H9 (cell line): ENCODE measurements around the gene FAM98C. TPM values are rescaled to one million over a fixed set of nuclear protein-coding genes. Genes with fewer than 3 reads are reported as not detected.
"Not testable (repeated sequence)": the region's sequence is repeated elsewhere in the genome, so short reads cannot be mapped to it uniquely, and the experiment has no call there.

Source experiments
- DNase-seq: peaks from one replicate; pipeline ENCODE4 v3.0.0-alpha.2; 2017
- H2AFZ ChIP-seq: one replicate; pipeline ENCODE4 v1.6.1; 2013; ENCODE audit warnings: mild to moderate bottlenecking, low read length, control low read depth, moderate library complexity
- H2AK5ac ChIP-seq: 2 replicates; pipeline ENCODE4 v1.6.1; 2013; ENCODE audit warnings: low read length, control low read depth, mixed read lengths; ENCODE audit not compliant: insufficient read length
- H2BK120ac ChIP-seq: one replicate; pipeline ENCODE4 v1.6.1; 2013; ENCODE audit warnings: low read depth, mild to moderate bottlenecking, low read length, control low read depth, inconsistent platforms; ENCODE audit not compliant: poor library complexity, severe bottlenecking
- H2BK12ac ChIP-seq: 2 replicates; pipeline ENCODE4 v1.6.1; 2013; ENCODE audit warnings: low read length, control low read depth, mixed read lengths, low read depth; ENCODE audit not compliant: insufficient read length
- H2BK15ac ChIP-seq: 2 replicates; pipeline ENCODE4 v1.6.1; 2013; ENCODE audit warnings: low read depth, low read length, control low read depth
- H2BK20ac ChIP-seq: one replicate; pipeline ENCODE4 v1.6.1; 2013; ENCODE audit warnings: low read depth, mild to moderate bottlenecking, low read length, control low read depth, inconsistent platforms; ENCODE audit not compliant: poor library complexity, severe bottlenecking
- H2BK5ac ChIP-seq: 2 replicates; pipeline ENCODE4 v1.6.1; 2013; ENCODE audit warnings: low read length, control low read depth, mixed read lengths; ENCODE audit not compliant: insufficient read length
- H3K14ac ChIP-seq: 2 replicates; pipeline ENCODE4 v1.6.1; 2013; ENCODE audit warnings: low read length, control low read depth; ENCODE audit not compliant: insufficient read depth
- H3K18ac ChIP-seq: 2 replicates; pipeline ENCODE4 v1.6.1; 2013; ENCODE audit warnings: low read depth, mild to moderate bottlenecking, mixed read lengths, low read length, control low read depth; ENCODE audit not compliant: insufficient read length
- H3K23ac ChIP-seq: 2 replicates; pipeline ENCODE4 v1.6.1; 2013; ENCODE audit warnings: low read length, control low read depth, mixed read lengths, low read depth; ENCODE audit not compliant: insufficient read length
- H3K23me2 ChIP-seq: 2 replicates; pipeline ENCODE4 v1.6.1; 2013; ENCODE audit warnings: low read depth, mild to moderate bottlenecking, mixed read lengths, low read length, control low read depth; ENCODE audit not compliant: insufficient read length, poor library complexity, severe bottlenecking
- H3K27ac ChIP-seq: 2 replicates; pipeline ENCODE4 v1.5.1; 2013; ENCODE audit warnings: low read length, control low read depth, mixed read lengths, low read depth; ENCODE audit not compliant: insufficient read length
- H3K27me3 ChIP-seq: 2 replicates; pipeline ENCODE4 v1.6.1; 2013; ENCODE audit warnings: low read length, control low read depth, inconsistent platforms; ENCODE audit not compliant: insufficient read depth
- H3K4ac ChIP-seq: 2 replicates; pipeline ENCODE4 v1.6.1; 2013; ENCODE audit warnings: low read depth, mild to moderate bottlenecking, control low read depth, inconsistent platforms, low read length, moderate library complexity
- H3K4me1 ChIP-seq: 2 replicates; pipeline ENCODE4 v1.6.1; 2013; ENCODE audit warnings: low read length, control low read depth, inconsistent platforms; ENCODE audit not compliant: insufficient read depth
- H3K4me2 ChIP-seq: 2 replicates; pipeline ENCODE4 v1.6.1; 2013; ENCODE audit warnings: low read length, control low read depth, mixed read lengths; ENCODE audit not compliant: insufficient read length, insufficient read depth
- H3K56ac ChIP-seq: 2 replicates; pipeline ENCODE4 v1.6.1; 2013; ENCODE audit warnings: low read depth, mild to moderate bottlenecking, mixed read lengths, low read length, control low read depth; ENCODE audit not compliant: insufficient read length
- H3K79me1 ChIP-seq: 2 replicates; pipeline ENCODE4 v1.6.1; 2013; ENCODE audit warnings: low read depth, mild to moderate bottlenecking, moderate library complexity, low read length, control low read depth, inconsistent platforms; ENCODE audit not compliant: insufficient read depth, poor library complexity, severe bottlenecking
- H3K79me2 ChIP-seq: 2 replicates; pipeline ENCODE4 v1.6.1; 2013; ENCODE audit warnings: low read length, control low read depth, inconsistent platforms; ENCODE audit not compliant: insufficient read depth
- H3K9ac ChIP-seq: 2 replicates; pipeline ENCODE4 v1.6.1; 2013; ENCODE audit warnings: low read length, control low read depth, mixed read lengths; ENCODE audit not compliant: insufficient read length; ENCODE audit errors: extremely low read depth
- H3K9me3 ChIP-seq: one replicate; pipeline ENCODE4 v1.6.1; 2013; ENCODE audit warnings: low read depth, low read length, inconsistent platforms; ENCODE audit not compliant: control insufficient read depth
- H3T11ph ChIP-seq: one replicate; pipeline ENCODE4 v1.6.1; 2013; ENCODE audit warnings: mild to moderate bottlenecking, low read length, control low read depth, inconsistent platforms
- H4K20me1 ChIP-seq: one replicate; pipeline ENCODE4 v1.6.1; 2013; ENCODE audit not compliant: control insufficient read depth, insufficient read length, insufficient read depth
- H4K5ac ChIP-seq: 2 replicates; pipeline ENCODE4 v1.6.1; 2013; ENCODE audit warnings: low read depth, mild to moderate bottlenecking, mixed read lengths, low read length, control low read depth; ENCODE audit not compliant: insufficient read length
- H4K8ac ChIP-seq: replicated peaks from 2 replicates; pipeline ENCODE4 v1.6.1; 2013; ENCODE audit warnings: low read length, control low read depth, mixed read lengths, low read depth; ENCODE audit not compliant: insufficient read length
- H4K91ac ChIP-seq: 2 replicates; pipeline ENCODE4 v1.6.1; 2013; ENCODE audit warnings: low read depth, mild to moderate bottlenecking, moderate library complexity, mixed read lengths, low read length, control low read depth; ENCODE audit not compliant: insufficient read length
- H3K27ac Mint-ChIP-seq, 3 experiments: 2 replicates in 2 of 3; 3 replicates in 1 of 3; pipeline ENCODE4 v1.8.0; 2020 to 2021; ENCODE audit warnings: mixed read lengths in 3 of 3, mild to moderate bottlenecking in 1 of 3, moderate library complexity in 1 of 3
- H3K27me3 Mint-ChIP-seq: 2 replicates; pipeline ENCODE4 v1.8.0; 2021; ENCODE audit warnings: low read depth, mild to moderate bottlenecking, moderate library complexity, mixed read lengths
- H3K36me3 Mint-ChIP-seq, 3 experiments: 2 replicates in 2 of 3; 3 replicates in 1 of 3; pipeline ENCODE4 v1.8.0; 2020 to 2021; ENCODE audit warnings: low read depth in 3 of 3, mixed read lengths in 3 of 3; ENCODE audit not compliant: insufficient read depth in 1 of 3
- H3K4me1 Mint-ChIP-seq, 2 experiments: 2 replicates each; pipeline ENCODE4 v1.8.0; 2020; ENCODE audit warnings: mixed read lengths in 2 of 2
- H3K4me3 Mint-ChIP-seq, 2 experiments: 2 replicates in 1 of 2; 3 replicates in 1 of 2; pipeline ENCODE4 v1.8.0; 2020 to 2021; ENCODE audit warnings: mild to moderate bottlenecking in 2 of 2, mixed read lengths in 2 of 2, moderate library complexity in 1 of 2
- H3K9me3 Mint-ChIP-seq, 2 experiments: 2 replicates in 1 of 2; 3 replicates in 1 of 2; pipeline ENCODE4 v1.8.0; 2020; ENCODE audit warnings: mild to moderate bottlenecking in 2 of 2, mixed read lengths in 2 of 2, moderate library complexity in 1 of 2
- WGBS: extraction: QIAGEN DNeasy Blood & Tissue Kit; methylation state at CpG from one replicate; pipeline ENCODE4 v1.1.7; 2013; ENCODE audit warnings: missing lambda C conversion rate, low lambda C conversion rate, mixed read lengths; ENCODE audit not compliant: insufficient read length; ENCODE audit errors: extremely low coverage; 5-methylcytosine and 5-hydroxymethylcytosine counted together
- total RNA-seq: library from RNA; stranded (reverse); gene quantifications from 2 replicates; pipeline ENCODE4 v1.2.1, GENCODE V29; 2021
- TF ChIP-seq, protein P1 (sequence below): fragments of 200-600 bp; sonication (generic); conservative IDR thresholded peaks from 3 replicates; pipeline ENCODE4 v1.8.0; 2021; ENCODE audit warnings: antibody characterized with exemption, mild to moderate bottlenecking

Gene FAM98C
- total RNA-seq, 1 experiment from 2014 or later = 16.4 TPM

DNA sequence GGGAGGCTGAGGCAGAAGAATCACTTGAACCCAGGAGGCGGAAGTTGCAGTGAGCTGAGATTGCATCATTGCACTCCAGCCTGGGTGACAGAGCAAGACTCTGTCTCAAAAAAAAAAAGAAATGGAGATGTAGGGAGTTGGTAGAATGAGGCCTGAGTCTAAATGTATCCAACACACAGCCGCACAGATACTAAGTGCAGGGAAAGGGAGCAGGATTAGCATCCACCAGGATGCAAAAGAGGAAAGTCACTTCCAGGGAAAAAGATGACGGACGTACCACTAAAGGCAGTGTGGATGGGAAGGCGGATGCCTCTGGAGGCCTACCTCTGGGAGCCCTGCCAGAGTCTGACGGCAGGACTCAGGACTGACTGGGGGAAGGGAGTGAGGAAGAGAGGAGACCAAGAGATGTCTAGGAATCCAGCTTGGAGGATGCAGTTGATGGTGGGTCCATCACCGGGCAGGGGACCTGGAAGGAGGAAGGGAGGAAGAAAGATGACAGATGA, 6.8 kb downstream of the FAM98C start:
- no peak overlapping the region for H3K4me2 ChIP-seq
- no peak overlapping the region for H3K4ac ChIP-seq
- H2BK20ac ChIP-seq = no peak overlapping the region
- H3K9ac ChIP-seq = no peak overlapping the region
- no peak overlapping the region for H3K23ac ChIP-seq
- H3K27ac ChIP-seq = no peak overlapping the region
- Mint-ChIP-seq H3K27me3 (peaks cover 2% of the 10 kb centered on the region), H3K27ac (peak overlapping the region in 2 of 3 experiments; percentile 10 to 22; a peak in 2 of 7 replicates), H3K4me3 (no peak overlapping the region; a peak in 1 of 5 replicates), H3K4me1 (0 out of 4 replicates have a peak, but pooled peaks cover 0 to 4% of the 10 kb centered on the region in 2 experiments), H3K9me3 (no peaks in the 10 kb centered on the region), H3K36me3 (peaks cover 3 to 19% (median 17%) of the 10 kb centered on the region in 3 experiments; a peak in 6 of 7 replicates)
- TF ChIP-seq, protein P1, sequence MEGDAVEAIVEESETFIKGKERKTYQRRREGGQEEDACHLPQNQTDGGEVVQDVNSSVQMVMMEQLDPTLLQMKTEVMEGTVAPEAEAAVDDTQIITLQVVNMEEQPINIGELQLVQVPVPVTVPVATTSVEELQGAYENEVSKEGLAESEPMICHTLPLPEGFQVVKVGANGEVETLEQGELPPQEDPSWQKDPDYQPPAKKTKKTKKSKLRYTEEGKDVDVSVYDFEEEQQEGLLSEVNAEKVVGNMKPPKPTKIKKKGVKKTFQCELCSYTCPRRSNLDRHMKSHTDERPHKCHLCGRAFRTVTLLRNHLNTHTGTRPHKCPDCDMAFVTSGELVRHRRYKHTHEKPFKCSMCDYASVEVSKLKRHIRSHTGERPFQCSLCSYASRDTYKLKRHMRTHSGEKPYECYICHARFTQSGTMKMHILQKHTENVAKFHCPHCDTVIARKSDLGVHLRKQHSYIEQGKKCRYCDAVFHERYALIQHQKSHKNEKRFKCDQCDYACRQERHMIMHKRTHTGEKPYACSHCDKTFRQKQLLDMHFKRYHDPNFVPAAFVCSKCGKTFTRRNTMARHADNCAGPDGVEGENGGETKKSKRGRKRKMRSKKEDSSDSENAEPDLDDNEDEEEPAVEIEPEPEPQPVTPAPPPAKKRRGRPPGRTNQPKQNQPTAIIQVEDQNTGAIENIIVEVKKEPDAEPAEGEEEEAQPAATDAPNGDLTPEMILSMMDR = no peak
- no peak for DNase-seq
- no peak overlapping the region for H3K56ac ChIP-seq
- no peak overlapping the region for H4K91ac ChIP-seq
- H3K79me1 ChIP-seq = no peaks in the 10 kb centered on the region
- no peak overlapping the region for H2AK5ac ChIP-seq
- H4K5ac ChIP-seq = no peak overlapping the region
- H3K18ac ChIP-seq = no peak overlapping the region
- H2BK12ac ChIP-seq = no peak overlapping the region
- H3K9me3 ChIP-seq = no peaks in the 10 kb centered on the region
- H2BK15ac ChIP-seq = no peak overlapping the region
- WGBS = no CpG with 5 or more reads among the region's 7 CpGs
- no peaks in the 10 kb centered on the region for H3K4me1 ChIP-seq
- no peak overlapping the region for H2AFZ ChIP-seq
- no peak overlapping the region for H2BK120ac ChIP-seq
- H3K23me2 ChIP-seq = no peaks in the 10 kb centered on the region
- H2BK5ac ChIP-seq = no peak overlapping the region
- H3K14ac ChIP-seq = no peak overlapping the region
- H4K20me1 ChIP-seq = no peaks in the 10 kb centered on the region
- no peaks in the 10 kb centered on the region for H3K27me3 ChIP-seq
- H3T11ph ChIP-seq = no peak overlapping the region
- H4K8ac ChIP-seq = no peak overlapping the region
- H3K79me2 ChIP-seq = no peaks in the 10 kb centered on the region

DNA sequence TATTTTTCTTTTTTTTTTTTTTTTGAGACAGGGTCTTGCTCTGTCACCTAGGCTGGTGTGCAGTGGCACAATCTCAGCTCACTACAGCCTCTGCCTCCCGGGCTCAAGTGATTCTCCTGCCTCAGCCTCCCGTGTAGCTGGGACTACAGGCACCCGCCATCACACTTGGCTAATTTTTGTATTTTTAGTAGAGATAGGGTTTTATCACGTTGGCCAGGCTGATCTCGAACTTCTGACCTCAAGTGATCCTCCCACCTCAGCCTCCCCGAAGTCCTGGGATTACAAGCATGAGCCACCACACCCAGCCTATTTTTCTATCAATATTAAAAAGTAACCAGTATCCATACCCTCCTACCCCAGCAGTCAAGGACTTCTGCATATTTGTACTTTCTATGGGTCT, 7.5 kb downstream of the FAM98C start:
- H2BK20ac ChIP-seq, H3K4ac ChIP-seq, H3K23me2 ChIP-seq, H3K27ac Mint-ChIP-seq, H2BK5ac ChIP-seq, H2AFZ ChIP-seq, H2BK15ac ChIP-seq, H3K27me3 ChIP-seq, H2AK5ac ChIP-seq, H3K4me2 ChIP-seq, H3K9me3 ChIP-seq, H3K14ac ChIP-seq, H3K79me2 ChIP-seq, H3T11ph ChIP-seq, H4K20me1 ChIP-seq, H3K4me1 ChIP-seq, DNase-seq, H3K56ac ChIP-seq, H2BK12ac ChIP-seq, H3K79me1 ChIP-seq, H3K23ac ChIP-seq, H3K27ac ChIP-seq, H4K5ac ChIP-seq, H4K91ac ChIP-seq, H3K9ac ChIP-seq, H3K4me1 Mint-ChIP-seq, H3K27me3 Mint-ChIP-seq, H3K4me3 Mint-ChIP-seq, H4K8ac ChIP-seq, H3K18ac ChIP-seq, H3K9me3 Mint-ChIP-seq, H2BK120ac ChIP-seq: not testable (repeated sequence)
- peaks cover 3 to 13% (median 13%) of the 10 kb centered on the region in 3 experiments; a peak in 6 of 7 replicates for H3K36me3 Mint-ChIP-seq
- WGBS = no CpG with 5 or more reads among the region's 6 CpGs
